Endothelial cell of umbilical vein (primary cell): ENCODE data around the gene MBD5. TPM values are rescaled to one million over a fixed set of nuclear protein-coding genes. Genes with fewer than 3 reads are reported as not detected.

ENCODE experiments used
- BruUV-seq: library from RNA; stranded (reverse); fragments of 400-500 nt; replicated peaks from 2 replicates; lab custom pipeline; 2021; lab: Mats Ljungman, UMichigan
- CTCF ChIA-PET: fragments of 300-600, 350-600 bp; sonication (Branson Sonifier 250); formaldehyde crosslinking; loops from one replicate; lab custom pipeline; 2021; ENCODE audit warnings: antibody characterized with exemption, inconsistent platforms; lab: Charles Lee
- POLR2A ChIA-PET: fragments of 300-600, 350-600 bp; sonication (Branson Sonifier 250); formaldehyde crosslinking; loops from one replicate; lab custom pipeline; 2021; ENCODE audit warnings: antibody characterized with exemption, inconsistent platforms; lab: Charles Lee
- DNase-seq: peaks from one replicate; pipeline ENCODE4 v3.0.0-alpha.2; 2011; ENCODE audit warnings: low read depth, low spot score
- FAIRE-seq: peaks from 2 replicates; lab custom pipeline; 2011; peaks lifted over from hg19 to GRCh38; lab: Jason Lieb, UNC
- H2AFZ ChIP-seq: 2 replicates; pipeline ENCODE4 v1.6.0; 2012; ENCODE audit warnings: low read depth, low read length, control low read depth, inconsistent platforms
- H3K27ac ChIP-seq: 2 replicates; pipeline ENCODE4 v1.5.1; 2011; ENCODE audit warnings: low read depth, mild to moderate bottlenecking, control low read depth, low read length, moderate library complexity; ENCODE audit not compliant: insufficient read depth
- H3K27me3 ChIP-seq, 2 experiments: 2 replicates each; pipeline versions ENCODE4 v1.6.0 to v1.6.1; 2011; ENCODE audit warnings: low read length in 2 of 2, mixed read lengths in 1 of 2; ENCODE audit not compliant: control insufficient read depth in 2 of 2, insufficient read depth in 2 of 2
- H3K36me3 ChIP-seq, 2 experiments: 2 replicates in 1 of 2; 3 replicates in 1 of 2; pipeline ENCODE4 v1.5.1; 2011; ENCODE audit warnings: low read length in 2 of 2, mild to moderate bottlenecking in 1 of 2, moderate library complexity in 1 of 2; ENCODE audit not compliant: control insufficient read depth in 2 of 2, insufficient read depth in 2 of 2; ENCODE audit errors: extremely low read depth in 1 of 2
- H3K4me1 ChIP-seq: 3 replicates; pipeline ENCODE4 v1.5.1; 2011; ENCODE audit warnings: mild to moderate bottlenecking, low read length; ENCODE audit not compliant: control insufficient read depth, insufficient read depth; ENCODE audit errors: extremely low read depth
- H3K4me2 ChIP-seq: 2 replicates; pipeline ENCODE4 v1.6.1; 2011; ENCODE audit warnings: low read length, control low read depth, mixed read lengths; ENCODE audit not compliant: insufficient read depth
- H3K4me3 ChIP-seq, 3 experiments: fragments of 200-600 bp in 1 of 3; sonication (generic), shearing (Covaris generic) in 1 of 3; replicated peaks in 1 of 3; 2 replicates each; pipeline ENCODE4 v1.5.1; 2011 to 2016; ENCODE audit warnings: control low read depth in 3 of 3, low read length in 3 of 3, mild to moderate bottlenecking in 2 of 3, inconsistent platforms in 1 of 3, low read depth in 1 of 3, moderate library complexity in 1 of 3; ENCODE audit not compliant: insufficient read depth in 1 of 3
- H3K79me2 ChIP-seq: 2 replicates; pipeline ENCODE4 v1.6.0; 2012; ENCODE audit warnings: low read length, inconsistent platforms; ENCODE audit not compliant: control insufficient read depth, insufficient read depth
- H3K9ac ChIP-seq: replicated peaks from 2 replicates; pipeline ENCODE3; 2011; ENCODE audit warnings: low read length, control low read depth; ENCODE audit not compliant: insufficient read depth; ENCODE audit errors: extremely low read depth
- H3K9me1 ChIP-seq: replicated peaks from 3 replicates; pipeline ENCODE4 v1.6.0; 2011; ENCODE audit warnings: mild to moderate bottlenecking, low read length; ENCODE audit not compliant: control insufficient read depth, insufficient read depth; ENCODE audit errors: extremely low read depth
- H3K9me3 ChIP-seq: replicated peaks from 2 replicates; pipeline ENCODE4 v1.5.1; 2012; ENCODE audit warnings: low read length, inconsistent platforms; ENCODE audit not compliant: control insufficient read depth, insufficient read depth
- H4K20me1 ChIP-seq: replicated peaks from 2 replicates; pipeline ENCODE3; 2011; ENCODE audit warnings: mild to moderate bottlenecking, low read length; ENCODE audit not compliant: control insufficient read depth, insufficient read depth; ENCODE audit errors: extremely low read depth
- EZH2 ChIP-seq: IDR thresholded peaks from 2 replicates; pipeline ENCODE4 v1.6.1; 2012; ENCODE audit warnings: borderline replicate concordance, low read depth, mild to moderate bottlenecking, moderate library complexity, low read length, inconsistent platforms; ENCODE audit not compliant: severe bottlenecking
- FOS ChIP-seq: IDR thresholded peaks from 2 replicates; pipeline ENCODE4 v1.6.1; 2011; ENCODE audit warnings: mild to moderate bottlenecking, low read length, moderate library complexity, borderline replicate concordance; ENCODE audit not compliant: insufficient read depth
- JUN ChIP-seq: IDR thresholded peaks from 2 replicates; pipeline ENCODE4 v1.6.1; 2011; ENCODE audit warnings: borderline replicate concordance, low read depth; ENCODE audit not compliant: insufficient read length, insufficient read depth
- POLR2AphosphoS5 ChIP-seq: IDR thresholded peaks from 2 replicates; pipeline ENCODE4 v1.6.1; 2012; ENCODE audit warnings: low read depth, mild to moderate bottlenecking, control low read depth, low read length, moderate library complexity; ENCODE audit not compliant: insufficient read depth
- dilution Hi-C: fragments of 300-500 bp; cut with MboI; formaldehyde crosslinking; loops from one replicate; pipeline ENCODE4 v1.15.0; 2019; ENCODE audit warnings: low sequenced_read_pairs; ENCODE audit not compliant: extremely low pct_ligation_motif_present
- intact Hi-C: fragments of 100-400 bp; cut with micrococcal nuclease; formaldehyde crosslinking; loops from one replicate; pipeline ENCODE4 v1.10.0; 2022
- polyA plus RNA-seq, 4 experiments: library from polyadenylated mRNA; depleted of rRNA in 3 of 4; stranded (reverse) in 3 of 4; unstranded in 1 of 4; fragments of >200 nt; gene quantifications; 2 replicates each; pipeline versions ENCODE4 v1.2.1 to v1.2.3, GENCODE V29; 2011 to 2012; ENCODE audit warnings: missing spikeins in 1 of 4
- total RNA-seq: library from RNA; stranded (reverse); gene quantifications from 2 replicates; pipeline ENCODE4 v1.2.3, GENCODE V29; 2021

The MBD5 gene
- total and polyA plus RNA-seq, 2 donors (not counting 3 experiments of a cell fraction or from before 2014, with no cell fraction given) = 11.3 to 37.0 TPM

- no peak overlapping the region for H3K4me2 ChIP-seq
- FAIRE-seq (no peak), DNase-seq (no peak)
- H3K4me1 ChIP-seq = no peaks in the 10 kb centered on the region
- CTCF ChIA-PET = interaction anchor here (0.9 kb wide), 1 partner anchor 152 kb away, joined by 4 read pairs; no protein-coding TSS in a partner anchor
- intact Hi-C loops = no loop called here
- dilution Hi-C loops = no loop called here
- no peak overlapping the region for H3K27ac ChIP-seq
- POLR2A ChIA-PET = no interaction called here
- H3K79me2 ChIP-seq = no peaks in the 10 kb centered on the region
- no peaks in the 10 kb centered on the region for H4K20me1 ChIP-seq
- H3K9me3 ChIP-seq = no peaks in the 10 kb centered on the region
- TF ChIP-seq POLR2AphosphoS5 = no peak
- TF ChIP-seq FOS = no peak
- TF ChIP-seq EZH2 = no peak
- no peak overlapping the region for H3K9ac ChIP-seq
- no TSS peak for BruUV-seq
- H3K9me1 ChIP-seq = no peaks in the 10 kb centered on the region
- H2AFZ ChIP-seq = no peak overlapping the region
- H3K27me3 ChIP-seq = no peaks in the 10 kb centered on the region
- H3K4me3 ChIP-seq = no peak overlapping the region
- H3K36me3 ChIP-seq = no peaks in the 10 kb centered on the region
These were observed 465.8 kb downstream of the MBD5 start for GRCh38 chr2:148486655-148487054.

GRCh38 chr2:148487439-148487838, 466.5 kb downstream of the MBD5 start:
- H3K4me1 ChIP-seq = no peaks in the 10 kb centered on the region
- no peaks in the 10 kb centered on the region for H3K79me2 ChIP-seq
- BruUV-seq = no TSS peak
- ChIA-PET CTCF (no interaction called here), POLR2A (no interaction called here)
- no peak overlapping the region for H3K9ac ChIP-seq
- no peak for TF ChIP-seq JUN
- H3K27ac ChIP-seq = no peak overlapping the region
- no peak overlapping the region for H3K4me3 ChIP-seq
- dilution Hi-C loops (no loop called here), intact Hi-C loops (no loop called here)
- FAIRE-seq (no peak), DNase-seq (no peak)
- H3K9me1 ChIP-seq = no peaks in the 10 kb centered on the region
- no peaks in the 10 kb centered on the region for H4K20me1 ChIP-seq
- H3K36me3 ChIP-seq = no peaks in the 10 kb centered on the region
- no peaks in the 10 kb centered on the region for H3K27me3 ChIP-seq
- H3K9me3 ChIP-seq = no peaks in the 10 kb centered on the region
- no peak overlapping the region for H3K4me2 ChIP-seq
- no peak overlapping the region for H2AFZ ChIP-seq
